ENCODE data around the gene SLC4A8. TPM values are rescaled to one million over a fixed set of nuclear protein-coding genes. Genes with fewer than 3 reads are reported as not detected.

The SLC4A8 gene
- total RNA-seq, 1 experiment from 2014 or later = 26.3 TPM

DNA sequence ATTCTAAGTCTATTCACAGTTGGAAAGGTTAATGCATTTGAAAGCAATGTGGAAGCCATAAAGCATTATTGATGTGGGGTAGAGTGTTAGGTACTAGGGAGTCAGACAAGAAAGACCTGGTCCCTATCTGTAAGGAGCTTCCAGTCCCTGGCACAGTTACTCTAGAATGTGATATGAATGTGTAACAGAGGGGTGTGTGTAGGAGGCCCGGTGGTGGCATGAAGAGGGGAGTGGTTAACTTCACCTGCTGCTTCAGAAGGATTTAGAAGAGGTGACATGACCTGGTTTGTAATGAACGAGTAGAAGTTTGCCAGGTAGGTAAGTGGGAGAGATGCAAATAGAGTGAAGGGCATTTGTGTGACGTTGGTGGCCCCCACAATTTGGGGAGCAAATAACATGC is 18.3 kb upstream of the SLC4A8 start:
- Mint-ChIP-seq H3K4me1 (peaks cover 9 to 17% of the 10 kb centered on the region in 2 experiments), H3K36me3 (ENCODE audit: insufficient read depth in 1 of 3, low read depth in 3 of 3) (no peaks in the 10 kb centered on the region), H3K9me3 (no peaks in the 10 kb centered on the region), H3K27me3 (ENCODE audit: low read depth) (no peaks in the 10 kb centered on the region), H3K27ac (no peak overlapping the region), H3K4me3 (no peak overlapping the region)
- Histone ChIP-seq H3K23me2 (ENCODE audit: insufficient read length, low read depth, low read length, poor library complexity, severe bottlenecking) (no peaks in the 10 kb centered on the region), H3K23ac (ENCODE audit: insufficient read length, low read depth, low read length) (no peak overlapping the region), H3K27ac (ENCODE audit: insufficient read length, low read depth, low read length) (no peak overlapping the region), H3K27me3 (ENCODE audit: insufficient read depth, low read length) (no peaks in the 10 kb centered on the region), H3K14ac (ENCODE audit: insufficient read depth, low read length) (no peak overlapping the region), H2BK12ac (ENCODE audit: insufficient read length, low read depth, low read length) (no peak overlapping the region), H2BK120ac (ENCODE audit: low read depth, low read length, poor library complexity, severe bottlenecking) (no peak overlapping the region), H3K9me3 (ENCODE audit: control insufficient read depth, low read depth, low read length) (no peaks in the 10 kb centered on the region), H4K5ac (ENCODE audit: insufficient read length, low read depth, low read length) (no peak overlapping the region), H3K79me1 (ENCODE audit: insufficient read depth, low read depth, low read length, poor library complexity, severe bottlenecking) (no peaks in the 10 kb centered on the region), H2BK15ac (ENCODE audit: low read depth, low read length) (no peak overlapping the region), H2AK5ac (ENCODE audit: insufficient read length, low read length) (no peak overlapping the region), H3K9ac (ENCODE audit: extremely low read depth, insufficient read length, low read length) (no peak overlapping the region), H3K18ac (ENCODE audit: insufficient read length, low read depth, low read length) (no peak overlapping the region), H3K56ac (ENCODE audit: insufficient read length, low read depth, low read length) (no peak overlapping the region), H4K91ac (ENCODE audit: insufficient read length, low read depth, low read length) (no peak overlapping the region), H2BK5ac (ENCODE audit: insufficient read length, low read length) (no peak overlapping the region), H3K4me2 (ENCODE audit: insufficient read depth, insufficient read length, low read length) (no peak overlapping the region), H2BK20ac (ENCODE audit: low read depth, low read length, poor library complexity, severe bottlenecking) (no peak overlapping the region), H3K4me1 (ENCODE audit: insufficient read depth, low read length) (no peaks in the 10 kb centered on the region), H2AFZ (ENCODE audit: low read length) (no peak overlapping the region), H4K8ac (replicated peaks; ENCODE audit: insufficient read length, low read depth, low read length) (no peak overlapping the region), H3K79me2 (ENCODE audit: insufficient read depth, low read length) (no peaks in the 10 kb centered on the region), H3T11ph (ENCODE audit: low read length) (no peak overlapping the region), H3K4ac (ENCODE audit: low read depth, low read length) (no peak overlapping the region), H4K20me1 (ENCODE audit: control insufficient read depth, insufficient read depth, insufficient read length) (no peaks in the 10 kb centered on the region)
- no peak for DNase-seq
- TF ChIP-seq, protein P1, sequence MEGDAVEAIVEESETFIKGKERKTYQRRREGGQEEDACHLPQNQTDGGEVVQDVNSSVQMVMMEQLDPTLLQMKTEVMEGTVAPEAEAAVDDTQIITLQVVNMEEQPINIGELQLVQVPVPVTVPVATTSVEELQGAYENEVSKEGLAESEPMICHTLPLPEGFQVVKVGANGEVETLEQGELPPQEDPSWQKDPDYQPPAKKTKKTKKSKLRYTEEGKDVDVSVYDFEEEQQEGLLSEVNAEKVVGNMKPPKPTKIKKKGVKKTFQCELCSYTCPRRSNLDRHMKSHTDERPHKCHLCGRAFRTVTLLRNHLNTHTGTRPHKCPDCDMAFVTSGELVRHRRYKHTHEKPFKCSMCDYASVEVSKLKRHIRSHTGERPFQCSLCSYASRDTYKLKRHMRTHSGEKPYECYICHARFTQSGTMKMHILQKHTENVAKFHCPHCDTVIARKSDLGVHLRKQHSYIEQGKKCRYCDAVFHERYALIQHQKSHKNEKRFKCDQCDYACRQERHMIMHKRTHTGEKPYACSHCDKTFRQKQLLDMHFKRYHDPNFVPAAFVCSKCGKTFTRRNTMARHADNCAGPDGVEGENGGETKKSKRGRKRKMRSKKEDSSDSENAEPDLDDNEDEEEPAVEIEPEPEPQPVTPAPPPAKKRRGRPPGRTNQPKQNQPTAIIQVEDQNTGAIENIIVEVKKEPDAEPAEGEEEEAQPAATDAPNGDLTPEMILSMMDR (conservative IDR thresholded peaks at IDR 0.05) = no peak
- whole genome bisulfite sequencing (ENCODE audit: extremely low coverage, insufficient read length, low lambda C conversion rate) = no CpG with 5 or more reads among the region's 3 CpGs

All from H9 (cell line).